SJSA1 (cell line): ENCODE results near the gene C1QTNF4. TPM values are rescaled to one million over a fixed set of nuclear protein-coding genes. Genes with fewer than 3 reads are reported as not detected.
"Not testable (repeated sequence)": the region's sequence is repeated elsewhere in the genome, so short reads cannot be mapped to it uniquely, and the experiment has no call there.

Experiments used
- DNase-seq, 2 experiments: peaks; one replicate each; pipeline ENCODE4 v3.0.0-alpha.2; 2015 to 2020; ENCODE audit warnings: low spot score in 2 of 2, low read depth in 1 of 2
- H3K27ac ChIP-seq: fragments of 250-450 bp; sonication (Bioruptor Pico); 2 replicates; pipeline ENCODE4 v1.5.1; 2020; ENCODE audit warnings: mild to moderate bottlenecking, moderate library complexity
- H3K27me3 ChIP-seq: fragments of 250-450 bp; sonication (Bioruptor Pico); replicated peaks from 2 replicates; pipeline ENCODE4 v1.5.1; 2020; ENCODE audit warnings: mild to moderate bottlenecking, moderate library complexity
- H3K36me3 ChIP-seq: fragments of 250-450 bp; sonication (Bioruptor Pico); 2 replicates; pipeline ENCODE4 v1.5.1; 2020; ENCODE audit warnings: mild to moderate bottlenecking
- H3K4me1 ChIP-seq: fragments of 250-450 bp; sonication (Bioruptor Pico); replicated peaks from 2 replicates; pipeline ENCODE4 v1.6.1; 2021; ENCODE audit warnings: mild to moderate bottlenecking
- H3K4me3 ChIP-seq: fragments of 250-450 bp; sonication (Bioruptor Pico); 2 replicates; pipeline ENCODE4 v1.5.1; 2020; ENCODE audit warnings: mild to moderate bottlenecking
- H3K9me3 ChIP-seq: fragments of 250-450 bp; sonication (Bioruptor Pico); replicated peaks from 2 replicates; pipeline ENCODE4 v1.5.1; 2020; ENCODE audit warnings: mild to moderate bottlenecking
- total RNA-seq: library from RNA; depleted of rRNA; stranded (reverse); fragments of >200 nt; shearing (Covaris generic); gene quantifications from 2 replicates; pipeline ENCODE4 v1.2.3, GENCODE V29; 2014

Gene C1QTNF4
- total RNA-seq, 1 experiment from 2014 or later, result 0.39 TPM

GRCh38 chr11:47569646-47570045 is 24.6 kb downstream of the C1QTNF4 start:
- no peak for DNase-seq
- Histone ChIP-seq H3K4me1 (peaks cover 18% of the 10 kb centered on the region), H3K36me3 (peaks cover 78% of the 10 kb centered on the region), H3K27ac (no peak overlapping the region), H3K4me3 (no peak overlapping the region), H3K27me3 (no peaks in the 10 kb centered on the region), H3K9me3 (no peaks in the 10 kb centered on the region)

- Histone ChIP-seq H3K4me3 (peak overlapping the region; percentile 89), H3K36me3 (peaks cover 47% of the 10 kb centered on the region), H3K27me3 (no peaks in the 10 kb centered on the region), H3K27ac (peak overlapping the region; percentile 48; the same call in 1 of the 2 replicates), H3K9me3 (no peaks in the 10 kb centered on the region), H3K4me1 (peaks cover 16% of the 10 kb centered on the region)
- no peak for DNase-seq
These were observed 28.0 kb downstream of the C1QTNF4 start for GRCh38 chr11:47566149-47566698.

- Histone ChIP-seq H3K4me3 (peak within 1 kb of the TSS; percentile 89), H3K27me3 (no peaks in the 10 kb centered on the region), H3K36me3 (peaks cover 40% of the 10 kb centered on the region), H3K4me1 (peaks cover 16% of the 10 kb centered on the region), H3K9me3 (no peaks in the 10 kb centered on the region), H3K27ac (peak within 1 kb of the TSS; percentile 48)
- DNase-seq, result peak; percentile 62 to 82
These were observed 28.7 kb downstream of the C1QTNF4 start, which contains the start of gene PTPMT1 for GRCh38 chr11:47565340-47566148. TSS of gene PTPMT1 (plus strand) at chr11:47565599. CDS start at chr11:47565623, 24 bp downstream.

GRCh38 chr11:47564933-47565339 is 29.3 kb downstream of the C1QTNF4 start:
- peak overlapping the region; percentile 48 for H3K27ac ChIP-seq
- peaks cover 16% of the 10 kb centered on the region for H3K4me1 ChIP-seq
- H3K4me3 ChIP-seq, result peak overlapping the region; percentile 89
- peaks cover 34% of the 10 kb centered on the region for H3K36me3 ChIP-seq
- no peak for DNase-seq
- H3K9me3 ChIP-seq, result no peaks in the 10 kb centered on the region
- H3K27me3 ChIP-seq, result no peaks in the 10 kb centered on the region

- Histone ChIP-seq H3K36me3 (peaks cover 29% of the 10 kb centered on the region), H3K4me1 (peaks cover 16% of the 10 kb centered on the region)
- H3K27me3 ChIP-seq, DNase-seq, H3K27ac ChIP-seq, H3K4me3 ChIP-seq, H3K9me3 ChIP-seq: not testable (repeated sequence)
These were observed 29.8 kb downstream of the C1QTNF4 start for GRCh38 chr11:47564366-47564765.

GRCh38 chr11:47562393-47562792 is 31.8 kb downstream of the C1QTNF4 start:
- H3K27ac ChIP-seq, DNase-seq, H3K27me3 ChIP-seq, H3K4me3 ChIP-seq, H3K9me3 ChIP-seq: not testable (repeated sequence)
- H3K36me3 ChIP-seq, result peaks cover 16% of the 10 kb centered on the region
- peaks cover 16% of the 10 kb centered on the region for H3K4me1 ChIP-seq

GRCh38 chr11:47560426-47560825 is 33.8 kb downstream of the C1QTNF4 start:
- Histone ChIP-seq H3K9me3 (no peaks in the 10 kb centered on the region), H3K27me3 (no peaks in the 10 kb centered on the region), H3K4me3 (no peak overlapping the region), H3K36me3 (peaks cover 4% of the 10 kb centered on the region), H3K27ac (no peak overlapping the region), H3K4me1 (peaks cover 6% of the 10 kb centered on the region)
- DNase-seq, result no peak

- Histone ChIP-seq H3K4me1 (no peaks in the 10 kb centered on the region), H3K27ac (no peak overlapping the region), H3K9me3 (no peaks in the 10 kb centered on the region), H3K4me3 (no peak overlapping the region), H3K27me3 (no peaks in the 10 kb centered on the region), H3K36me3 (no peaks in the 10 kb centered on the region)
- DNase-seq, result no peak
These were observed 35.5 kb downstream of the C1QTNF4 start for GRCh38 chr11:47558695-47559094.

- not testable (repeated sequence) for H3K9me3 ChIP-seq, H3K27me3 ChIP-seq, H3K27ac ChIP-seq, H3K36me3 ChIP-seq, DNase-seq, H3K4me1 ChIP-seq, H3K4me3 ChIP-seq
These were observed 37.2 kb downstream of the C1QTNF4 start for GRCh38 chr11:47557004-47557403.

GRCh38 chr11:47553406-47553743 is 40.8 kb downstream of the C1QTNF4 start:
- H3K4me1 ChIP-seq, result peaks cover 10% of the 10 kb centered on the region
- H3K36me3 ChIP-seq, result peaks cover 37% of the 10 kb centered on the region
- no peak for DNase-seq

GRCh38 chr11:47552566-47553405 is 41.4 kb downstream of the C1QTNF4 start, which contains the start of gene CELF1:
TSS of gene CELF1 (minus strand) at chr11:47553132. CDS start at chr11:47499523, 53,609 bp downstream.
- peak; percentile 89 to 91 for DNase-seq
- H3K4me3 ChIP-seq, result peak within 1 kb of the TSS; percentile 68
- H3K27ac ChIP-seq, result peak within 1 kb of the TSS; percentile 52
- peaks cover 10% of the 10 kb centered on the region for H3K4me1 ChIP-seq
- H3K36me3 ChIP-seq, result peaks cover 38% of the 10 kb centered on the region
- H3K9me3 ChIP-seq, result no peaks in the 10 kb centered on the region
- H3K27me3 ChIP-seq, result no peaks in the 10 kb centered on the region

More at GRCh38 chr11:47553406-47553743, 40.8 kb downstream of the C1QTNF4 start:
- no peaks in the 10 kb centered on the region for H3K9me3 ChIP-seq
- no peak overlapping the region for H3K27ac ChIP-seq
- peak overlapping the region; percentile 68 for H3K4me3 ChIP-seq
- H3K27me3 ChIP-seq, result no peaks in the 10 kb centered on the region

GRCh38 chr11:47552056-47552565 is 42.1 kb downstream of the C1QTNF4 start:
- Histone ChIP-seq H3K4me1 (peaks cover 10% of the 10 kb centered on the region), H3K36me3 (peaks cover 39% of the 10 kb centered on the region), H3K27ac (peak overlapping the region; percentile 52), H3K27me3 (no peaks in the 10 kb centered on the region), H3K9me3 (no peaks in the 10 kb centered on the region), H3K4me3 (peak overlapping the region; percentile 68)
- DNase-seq, result peak in 1 of 2 experiments; percentile 45

- peaks cover 39% of the 10 kb centered on the region for H3K36me3 ChIP-seq
- no peak overlapping the region for H3K27ac ChIP-seq
- H3K4me3 ChIP-seq, result peak overlapping the region; percentile 68; the same call in 1 of the 2 replicates
- peaks cover 10% of the 10 kb centered on the region for H3K4me1 ChIP-seq
- DNase-seq, result no peak
- no peaks in the 10 kb centered on the region for H3K9me3 ChIP-seq
- H3K27me3 ChIP-seq, result no peaks in the 10 kb centered on the region
These were observed 43.1 kb downstream of the C1QTNF4 start for GRCh38 chr11:47551086-47551485.
